ENCODE measurements around the gene PRICKLE2.
A peak's percentile ranks its signal among the peaks of the same experiment; 100 is the strongest.

PRICKLE2 gene

DNA sequence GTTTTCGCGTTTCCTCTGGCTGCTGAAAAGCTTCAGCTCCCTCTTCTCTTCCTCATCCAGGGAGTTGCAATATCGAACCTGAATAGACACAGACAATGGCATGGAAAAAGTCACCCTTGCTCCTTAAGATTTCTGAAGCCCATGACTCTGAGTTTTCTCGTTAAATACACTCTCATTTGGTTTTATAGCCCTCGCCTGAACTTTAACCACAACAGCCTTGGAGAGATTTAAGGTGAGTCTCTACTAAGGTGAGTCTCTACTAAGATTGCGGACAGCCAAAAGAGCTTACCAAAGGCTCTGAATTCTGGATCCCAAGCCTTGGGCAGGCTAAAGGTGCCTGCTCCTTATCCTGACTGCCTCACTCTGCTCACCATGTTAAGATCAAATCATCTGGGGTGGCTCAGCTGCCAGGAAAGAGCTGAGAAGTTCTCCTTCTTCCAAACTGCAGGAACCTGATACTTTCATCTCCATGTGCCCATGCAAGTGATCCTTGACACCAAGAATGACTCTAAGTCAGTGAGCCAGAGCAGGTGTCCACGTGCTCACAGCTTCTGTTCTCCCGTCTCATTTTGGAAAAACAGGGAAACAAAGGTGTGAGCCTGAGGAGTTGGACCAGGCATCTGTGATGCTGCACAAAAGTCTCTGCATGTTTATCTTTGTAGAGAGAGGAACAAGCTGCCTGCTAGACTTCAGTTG is 65.1 kb downstream of the PRICKLE2 start:
- DNase-seq (ENCODE audit: low read depth in 2 of 2), result no peak

GRCh38 chr3:64158334-64158733 is 66.9 kb downstream of the PRICKLE2 start:
- DNase-seq (ENCODE audit: low read depth in 2 of 2), result no peak

DNA sequence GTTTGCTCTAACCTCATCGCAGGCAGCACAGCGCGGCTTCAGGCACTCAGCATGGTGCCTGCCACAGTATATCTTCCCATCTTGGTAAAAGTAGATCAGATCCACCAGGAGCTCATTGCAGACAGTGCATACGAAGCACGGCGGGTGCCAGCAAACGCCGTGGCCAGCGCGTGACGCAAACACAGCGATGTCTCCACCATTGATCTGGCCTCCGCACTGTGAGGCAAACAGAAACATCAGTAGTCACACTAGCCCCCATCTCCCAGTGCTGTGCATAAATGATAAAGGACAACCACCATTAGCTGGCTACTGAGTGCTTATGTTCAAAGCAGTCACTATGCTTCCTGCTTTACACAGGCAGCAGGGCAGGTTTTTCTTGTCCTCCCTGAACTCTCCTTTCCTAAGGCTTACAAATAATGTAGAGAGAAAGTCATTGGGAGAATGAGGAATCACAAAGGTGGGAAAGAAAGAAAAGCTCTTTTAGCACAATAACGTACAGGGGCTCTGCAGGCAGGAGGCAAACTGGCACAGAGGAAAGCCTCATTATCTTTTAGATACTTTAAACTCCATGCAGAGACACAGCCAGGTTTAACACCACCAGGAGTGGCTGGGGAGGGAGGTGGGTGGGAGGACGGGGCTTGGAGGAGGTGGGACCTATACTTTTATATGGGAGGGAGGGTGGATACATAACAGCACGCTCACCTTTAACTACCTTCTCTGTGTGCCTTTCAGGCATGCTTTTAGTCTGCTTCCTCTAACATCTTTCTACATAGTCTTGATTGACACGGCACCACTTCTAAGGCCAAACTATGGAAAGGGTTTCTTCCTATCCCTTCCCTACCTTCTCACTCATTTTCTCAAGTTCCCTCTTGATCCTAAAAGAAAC is 67.9 kb downstream of the PRICKLE2 start:
- no peak for DNase-seq (ENCODE audit: low read depth in 2 of 2)

DNA sequence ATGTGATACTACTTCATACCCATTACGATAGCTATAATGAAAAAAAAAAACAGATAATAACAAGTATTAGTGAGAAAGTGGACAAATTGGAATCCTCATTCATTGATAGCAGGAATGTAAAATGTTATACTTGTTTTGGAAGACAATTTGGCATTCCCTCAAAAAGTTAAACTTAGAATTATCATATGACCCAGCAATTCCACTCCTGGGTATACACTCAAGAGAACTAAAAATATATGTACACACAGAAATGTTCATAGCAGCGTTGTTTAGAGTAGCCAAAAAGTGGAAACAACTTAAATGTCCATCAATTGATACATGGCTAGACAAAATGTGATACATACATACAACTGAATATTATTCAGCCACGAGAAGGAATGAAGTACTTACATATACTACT is 69.9 kb downstream of the PRICKLE2 start:
- DNase-seq (ENCODE audit: low read depth in 2 of 2), result no peak

- DNase-seq (ENCODE audit: low read depth in 2 of 2), result no peak
Measured at GRCh38 chr3:64152676-64153466, 72.4 kb downstream of the PRICKLE2 start.

- DNase-seq (ENCODE audit: low read depth in 2 of 2), result peak; percentile 57 to 66
Measured at GRCh38 chr3:64152086-64152485, 73.2 kb downstream of the PRICKLE2 start.

DNA sequence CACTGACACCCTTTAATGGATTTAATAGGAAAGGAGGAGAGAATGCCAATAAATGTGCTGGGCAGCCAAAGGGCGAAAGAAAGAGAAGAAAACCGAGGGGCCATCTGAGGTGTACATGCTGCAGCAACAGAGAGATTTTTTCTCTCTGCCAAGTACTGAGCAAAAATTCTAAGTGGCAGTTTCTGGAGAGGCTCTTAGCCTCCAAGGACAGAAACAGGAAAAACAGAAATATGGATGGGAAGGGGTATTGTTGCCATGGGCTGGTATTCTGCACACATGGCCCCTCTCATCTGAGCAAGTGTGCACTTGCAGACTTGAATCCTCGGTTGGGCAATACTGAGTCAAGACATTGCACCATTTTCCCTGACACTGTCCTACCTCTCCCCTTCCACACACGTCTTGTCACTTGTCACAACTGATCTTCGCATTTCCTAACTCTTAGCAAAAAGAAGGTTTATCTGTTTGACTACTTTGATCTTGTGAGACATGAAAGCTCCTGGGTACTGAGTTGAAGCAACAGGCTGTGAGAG is 73.9 kb downstream of the PRICKLE2 start:
- DNase-seq (ENCODE audit: low read depth in 2 of 2), result no peak

- DNase-seq (ENCODE audit: low read depth in 2 of 2), result peak; percentile 66 to 70
Measured at GRCh38 chr3:64150623-64151207, 74.6 kb downstream of the PRICKLE2 start.

DNA sequence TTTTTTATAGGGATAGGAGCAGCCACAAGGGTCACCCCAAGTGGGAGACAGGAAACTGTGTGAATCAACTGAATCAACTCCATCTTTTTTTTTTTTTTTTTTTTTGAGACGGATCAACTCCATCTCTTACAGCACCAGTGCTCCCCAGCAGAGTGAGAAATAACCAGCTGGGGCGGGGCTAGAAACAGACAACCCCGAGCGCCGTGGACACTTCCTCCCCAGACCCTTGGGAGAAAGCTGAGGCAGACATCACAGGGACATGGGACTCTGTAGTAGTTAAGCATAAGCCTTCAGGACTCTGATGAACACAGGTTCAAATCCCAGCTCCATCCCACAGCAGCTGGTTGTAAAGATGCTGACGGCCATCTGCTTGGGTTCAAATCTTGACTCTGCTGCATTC is 75.4 kb downstream of the PRICKLE2 start:
- no peak for DNase-seq (ENCODE audit: low read depth in 2 of 2)

DNA sequence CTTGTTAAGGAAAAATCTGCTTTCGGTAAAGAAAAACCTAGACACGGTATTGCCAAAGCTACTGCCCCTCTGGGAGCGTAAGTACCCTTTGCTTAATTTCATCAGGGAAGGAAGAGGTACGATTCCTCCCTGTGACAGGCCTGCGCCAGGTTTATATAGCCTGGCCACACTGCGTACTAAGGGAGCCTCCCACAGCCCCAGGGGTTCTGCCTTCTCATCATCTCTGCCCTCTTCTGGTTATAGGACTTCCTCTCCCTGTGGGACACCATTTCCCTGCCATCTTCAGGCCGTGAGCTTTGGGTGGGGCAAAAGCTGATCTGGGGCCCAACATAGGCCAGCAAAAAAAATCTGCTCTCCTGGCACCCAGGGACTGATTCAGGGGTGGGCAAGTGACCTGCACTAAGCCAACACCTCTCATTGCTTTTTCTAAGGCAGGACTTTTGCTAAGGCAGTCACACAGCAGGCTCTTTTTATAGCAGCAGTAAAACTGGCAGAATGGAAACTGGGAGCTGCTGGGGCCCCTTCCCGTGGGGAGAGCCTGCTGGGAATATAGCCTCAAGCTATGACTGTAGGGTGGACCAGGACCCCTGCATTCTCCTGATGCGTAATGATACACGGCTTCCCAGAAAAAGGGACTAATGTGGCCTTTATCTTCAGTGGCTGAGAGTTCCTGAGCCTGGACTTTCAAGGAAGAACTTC is 76.2 kb downstream of the PRICKLE2 start:
- no peak for DNase-seq (ENCODE audit: low read depth in 2 of 2)

DNA sequence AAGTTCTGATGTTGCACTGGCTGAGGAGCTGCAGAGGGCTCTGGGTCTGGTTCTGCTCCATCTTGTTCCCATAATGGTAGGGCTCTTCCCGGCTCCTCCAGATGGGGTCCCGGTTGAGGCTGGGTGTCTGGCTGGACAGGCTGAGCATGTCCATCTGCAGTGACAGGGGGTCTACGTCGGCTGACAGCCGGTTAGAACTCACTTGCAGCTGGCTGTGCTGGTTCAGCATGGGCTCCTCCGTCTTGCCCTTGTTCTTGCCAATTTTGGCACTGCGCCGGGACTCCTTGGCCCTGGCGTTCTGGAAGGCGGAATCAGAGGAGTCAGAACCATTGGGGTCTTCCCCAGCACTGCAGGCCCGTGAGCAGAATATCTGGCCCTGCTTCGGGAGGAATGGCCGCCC is 78.1 kb downstream of the PRICKLE2 start:
- no peak for DNase-seq (ENCODE audit: low read depth in 2 of 2)

DNA sequence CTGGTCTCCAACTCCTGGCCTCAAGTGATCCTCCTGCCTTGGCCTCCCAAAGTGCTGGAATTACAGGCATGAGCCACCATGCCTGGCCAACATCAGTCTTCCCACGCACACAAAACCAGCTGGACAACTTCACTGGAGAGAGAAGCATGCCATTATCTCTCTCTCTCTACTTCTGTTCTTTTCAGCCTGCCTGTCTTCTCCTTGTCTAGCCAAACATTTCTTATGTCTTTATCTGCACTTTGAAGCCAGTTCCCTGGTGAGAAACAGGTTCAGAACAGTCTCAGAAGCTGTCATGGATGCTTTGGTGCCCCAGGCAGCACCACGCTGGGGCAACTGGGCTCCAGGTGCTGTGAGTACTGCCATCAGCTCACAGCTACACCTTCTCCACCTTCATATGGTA is 79.8 kb downstream of the PRICKLE2 start:
- no peak for DNase-seq (ENCODE audit: low read depth in 2 of 2)

DNA sequence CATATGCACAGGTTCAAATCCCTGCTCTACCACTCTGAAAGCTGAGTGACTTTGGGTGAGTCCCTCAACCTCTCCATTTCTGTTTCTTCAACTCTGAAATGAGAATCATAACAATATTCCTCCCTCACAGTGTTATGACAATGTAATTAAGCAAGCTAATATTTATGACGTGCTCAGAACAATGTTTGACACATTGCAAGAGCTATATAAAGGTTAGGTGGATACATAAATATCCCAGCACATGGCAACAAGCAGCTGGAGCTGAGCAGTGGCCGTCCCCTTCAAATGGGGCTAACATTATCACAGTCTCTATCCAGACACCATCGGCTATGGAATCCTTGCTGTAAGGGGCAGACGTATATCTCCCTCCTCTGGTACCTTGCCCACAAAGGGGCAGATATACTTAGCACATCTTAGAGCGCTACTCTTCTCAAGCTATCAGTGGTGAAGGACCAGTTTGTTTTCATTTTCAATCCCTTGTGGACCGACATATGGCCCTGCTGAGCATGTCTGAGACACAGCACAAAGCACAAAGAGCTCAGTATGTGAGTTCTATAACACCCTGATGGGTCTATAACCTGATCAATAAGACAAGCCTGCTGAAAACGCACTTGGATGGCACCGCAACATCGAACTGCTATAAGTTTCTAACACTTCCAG is 80.9 kb downstream of the PRICKLE2 start:
- no peak for DNase-seq (ENCODE audit: low read depth in 2 of 2)

GRCh38 chr3:64143409-64144130 is 81.7 kb downstream of the PRICKLE2 start:
- DNase-seq (ENCODE audit: low read depth in 2 of 2), result peak; percentile 79 to 81

DNA sequence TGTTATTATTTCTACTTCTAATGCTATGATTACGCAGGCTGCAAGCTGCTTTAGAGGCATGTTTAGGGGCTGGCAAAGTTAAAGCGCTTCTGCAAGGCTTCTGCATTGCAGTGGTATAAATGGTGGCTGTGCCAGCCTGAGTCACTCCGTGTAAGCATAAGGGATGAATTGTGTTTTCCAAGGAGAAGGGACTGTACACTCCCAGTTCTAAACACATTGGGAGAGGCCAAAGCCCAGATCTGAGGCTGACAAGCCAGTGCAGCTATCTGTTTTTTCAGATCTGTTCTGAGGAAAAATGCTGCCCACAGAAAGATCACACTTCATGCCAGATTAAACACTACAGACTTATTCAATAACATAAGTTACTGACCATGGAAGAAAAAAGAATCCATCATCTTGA is 83.8 kb downstream of the PRICKLE2 start:
- DNase-seq (ENCODE audit: low read depth in 2 of 2), result no peak

DNA sequence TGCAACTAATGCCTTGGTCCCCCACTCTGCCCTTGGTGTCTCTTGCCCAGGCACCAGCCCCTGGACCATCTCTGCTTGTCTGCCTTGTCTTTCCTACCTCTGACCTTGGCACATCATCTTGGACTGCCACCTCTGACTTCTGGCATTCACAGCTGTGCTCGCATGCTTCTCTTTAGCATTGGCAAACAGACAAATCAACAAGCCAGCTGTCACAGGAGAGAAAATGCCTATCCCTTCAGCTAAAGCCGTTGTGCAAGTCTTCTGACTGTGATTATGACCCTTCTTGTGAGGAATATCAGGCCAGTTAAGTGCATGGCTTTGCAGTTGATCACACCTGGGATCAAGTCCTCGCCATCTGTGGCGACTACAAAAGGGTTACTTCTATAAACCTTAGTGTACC is 84.6 kb downstream of the PRICKLE2 start:
- no peak for DNase-seq (ENCODE audit: low read depth in 2 of 2)

- no peak for DNase-seq (ENCODE audit: low read depth in 2 of 2)
Measured at GRCh38 chr3:64138656-64139375, 86.5 kb downstream of the PRICKLE2 start.

- DNase-seq (ENCODE audit: low read depth in 2 of 2), result no peak
Measured at GRCh38 chr3:64138046-64138445, 87.2 kb downstream of the PRICKLE2 start.

DNA sequence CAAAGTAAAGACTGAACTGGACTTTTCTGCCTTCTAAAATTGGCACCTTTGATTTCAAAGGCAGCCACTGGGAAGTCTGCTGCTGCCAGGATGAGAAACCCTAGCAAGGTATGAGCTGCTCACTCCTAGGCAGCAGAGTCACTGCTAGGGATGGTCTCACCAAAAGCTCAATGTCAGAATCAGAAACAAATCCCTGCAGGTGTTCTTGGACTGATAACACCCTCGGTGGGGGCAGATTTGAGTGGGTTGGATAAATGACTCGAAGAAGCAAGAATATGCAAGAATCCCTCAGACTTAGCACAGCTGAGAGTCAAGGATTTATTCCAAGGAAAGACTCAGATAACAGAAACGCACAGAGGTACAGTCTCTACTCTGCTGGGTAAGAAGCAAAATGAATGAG is 90.4 kb downstream of the PRICKLE2 start:
- DNase-seq (ENCODE audit: low read depth in 2 of 2), result no peak

All from fibroblast of skin of left biceps (primary cell).